Lower leg skin (tissue), 3 donors: ENCODE measurements around the gene TRAF3.

ENCODE experiments used
- POLR2A ChIP-seq, 2 donors: fragments of 450-650 bp; IDR thresholded peaks; one replicate each; pipeline ENCODE4 v1.6.1; 2016 to 2017; ENCODE audit warnings: antibody characterized with exemption in 2 of 2, mild to moderate bottlenecking in 1 of 2, moderate library complexity in 1 of 2
- TF ChIP-seq, protein P1 (sequence below), 3 donors: fragments of 450-650 bp; IDR thresholded peaks; one replicate each; pipeline ENCODE4 v1.5.1; 2016; ENCODE audit warnings: antibody characterized with exemption in 3 of 3, mild to moderate bottlenecking in 3 of 3, moderate library complexity in 2 of 3

DNA sequence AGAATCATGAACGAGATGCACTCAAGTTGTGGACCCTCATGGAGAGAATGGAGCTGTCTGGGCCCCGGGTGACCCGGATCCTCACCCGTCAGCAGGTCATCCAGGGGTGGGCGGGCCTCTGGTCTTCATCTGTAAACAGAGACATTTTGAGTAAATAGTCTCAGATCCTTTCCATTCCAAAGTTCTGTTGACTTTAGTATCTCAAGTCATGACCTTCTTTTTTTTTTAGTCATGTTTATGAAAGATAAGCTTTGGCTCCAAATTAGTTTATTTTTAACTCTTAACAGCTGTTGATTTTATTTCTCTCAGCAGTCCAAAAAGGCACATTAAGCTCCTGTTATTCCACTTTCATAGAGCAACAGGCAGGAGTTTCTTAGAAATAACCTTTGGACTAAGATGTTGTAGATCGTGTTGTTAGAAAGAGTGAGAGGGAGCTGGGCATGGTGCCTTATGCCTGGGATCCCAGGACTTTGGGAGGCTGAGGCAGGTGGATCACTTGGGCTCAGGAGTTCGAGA, 96.4 kb downstream of the TRAF3 start:
- TF ChIP-seq POLR2A (IDR thresholded peaks at IDR 0.05) = no peak
- TF ChIP-seq, protein P1, sequence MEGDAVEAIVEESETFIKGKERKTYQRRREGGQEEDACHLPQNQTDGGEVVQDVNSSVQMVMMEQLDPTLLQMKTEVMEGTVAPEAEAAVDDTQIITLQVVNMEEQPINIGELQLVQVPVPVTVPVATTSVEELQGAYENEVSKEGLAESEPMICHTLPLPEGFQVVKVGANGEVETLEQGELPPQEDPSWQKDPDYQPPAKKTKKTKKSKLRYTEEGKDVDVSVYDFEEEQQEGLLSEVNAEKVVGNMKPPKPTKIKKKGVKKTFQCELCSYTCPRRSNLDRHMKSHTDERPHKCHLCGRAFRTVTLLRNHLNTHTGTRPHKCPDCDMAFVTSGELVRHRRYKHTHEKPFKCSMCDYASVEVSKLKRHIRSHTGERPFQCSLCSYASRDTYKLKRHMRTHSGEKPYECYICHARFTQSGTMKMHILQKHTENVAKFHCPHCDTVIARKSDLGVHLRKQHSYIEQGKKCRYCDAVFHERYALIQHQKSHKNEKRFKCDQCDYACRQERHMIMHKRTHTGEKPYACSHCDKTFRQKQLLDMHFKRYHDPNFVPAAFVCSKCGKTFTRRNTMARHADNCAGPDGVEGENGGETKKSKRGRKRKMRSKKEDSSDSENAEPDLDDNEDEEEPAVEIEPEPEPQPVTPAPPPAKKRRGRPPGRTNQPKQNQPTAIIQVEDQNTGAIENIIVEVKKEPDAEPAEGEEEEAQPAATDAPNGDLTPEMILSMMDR (IDR thresholded peaks at IDR 0.05) = no peak
